HG02885 (cell line): ENCODE results near the gene TECPR2.
"Not testable (repeated sequence)": the region's sequence is repeated elsewhere in the genome, so short reads cannot be mapped to it uniquely, and the experiment has no call there.

Source experiments
- ATAC-seq: cut with Tn5 transposase; IDR thresholded peaks from one replicate; pipeline ENCODE4 v1.9.1; 2021; ENCODE audit warnings: mild to moderate bottlenecking; ENCODE audit not compliant: unreplicated experiment, poor library complexity

Gene TECPR2

GRCh38 chr14:102329381-102329780 lies 33.4 kb upstream of the TECPR2 start:
- ATAC-seq = not testable (repeated sequence)

- ATAC-seq = no peak
Observed at GRCh38 chr14:102330806-102331205, 31.9 kb upstream of the TECPR2 start.

GRCh38 chr14:102333390-102333789 lies 29.4 kb upstream of the TECPR2 start:
- no peak for ATAC-seq

GRCh38 chr14:102333795-102334705 lies 28.7 kb upstream of the TECPR2 start:
- no peak for ATAC-seq

- no peak for ATAC-seq
Observed at GRCh38 chr14:102335163-102335562, 27.6 kb upstream of the TECPR2 start.

GRCh38 chr14:102338724-102339123 lies 24.0 kb upstream of the TECPR2 start:
- ATAC-seq = no peak

GRCh38 chr14:102341566-102341965 lies 21.2 kb upstream of the TECPR2 start:
- no peak for ATAC-seq

- ATAC-seq = no peak
Observed at GRCh38 chr14:102342238-102342637, 20.5 kb upstream of the TECPR2 start.

GRCh38 chr14:102344084-102344483 lies 18.7 kb upstream of the TECPR2 start:
- no peak for ATAC-seq

- no peak for ATAC-seq
Observed at GRCh38 chr14:102344485-102344884, 18.3 kb upstream of the TECPR2 start.

GRCh38 chr14:102345232-102345631 lies 17.5 kb upstream of the TECPR2 start:
- no peak for ATAC-seq

- ATAC-seq = no peak
Observed at GRCh38 chr14:102346645-102347044, 16.1 kb upstream of the TECPR2 start.

GRCh38 chr14:102348376-102348775 lies 14.4 kb upstream of the TECPR2 start:
- ATAC-seq = no peak

GRCh38 chr14:102351023-102351422 lies 11.7 kb upstream of the TECPR2 start:
- ATAC-seq = no peak

GRCh38 chr14:102351593-102351992 lies 11.1 kb upstream of the TECPR2 start:
- not testable (repeated sequence) for ATAC-seq

- no peak for ATAC-seq
Observed at GRCh38 chr14:102352213-102352612, 10.5 kb upstream of the TECPR2 start.

- ATAC-seq = no peak
Observed at GRCh38 chr14:102353126-102353619, 9.6 kb upstream of the TECPR2 start.

GRCh38 chr14:102356280-102356679 lies 6.5 kb upstream of the TECPR2 start:
- no peak for ATAC-seq

GRCh38 chr14:102359341-102359740 lies 3.4 kb upstream of the TECPR2 start:
- ATAC-seq = no peak

GRCh38 chr14:102360388-102360787 lies 2.4 kb upstream of the TECPR2 start:
- ATAC-seq = no peak

GRCh38 chr14:102362084-102362483 lies 657 bp upstream of the TECPR2 start:
- no peak for ATAC-seq
